HG03575 (cell line): Measurements from ENCODE around the gene INMT.

Experiments used
- ATAC-seq: cut with Tn5 transposase; IDR thresholded peaks from one replicate; pipeline ENCODE4 v1.9.1; 2021; ENCODE audit not compliant: unreplicated experiment, insufficient number of reproducible peaks, low FRiP score; ENCODE audit errors: extremely low read depth

Gene INMT

DNA sequence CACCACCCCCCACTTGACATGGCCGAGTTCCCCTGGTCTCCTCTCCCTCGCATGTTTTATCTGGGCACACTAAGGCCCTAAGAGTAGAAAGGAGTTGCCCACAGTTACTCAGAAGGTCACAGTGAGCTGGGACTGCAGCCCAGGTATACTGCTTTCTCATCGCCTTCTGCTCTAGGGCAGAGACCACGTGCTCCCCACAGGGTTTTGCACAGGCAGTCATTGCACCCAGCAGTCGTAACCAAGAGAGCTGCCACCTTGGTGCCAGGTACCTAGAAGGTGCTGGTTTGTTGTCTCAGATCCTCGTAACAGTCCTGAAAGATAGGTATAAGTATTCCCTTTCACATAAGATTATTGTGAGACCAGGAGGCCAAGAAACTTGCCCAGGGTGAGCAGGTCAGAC is 21.0 kb downstream of the INMT start:
- ATAC-seq = no peak

DNA sequence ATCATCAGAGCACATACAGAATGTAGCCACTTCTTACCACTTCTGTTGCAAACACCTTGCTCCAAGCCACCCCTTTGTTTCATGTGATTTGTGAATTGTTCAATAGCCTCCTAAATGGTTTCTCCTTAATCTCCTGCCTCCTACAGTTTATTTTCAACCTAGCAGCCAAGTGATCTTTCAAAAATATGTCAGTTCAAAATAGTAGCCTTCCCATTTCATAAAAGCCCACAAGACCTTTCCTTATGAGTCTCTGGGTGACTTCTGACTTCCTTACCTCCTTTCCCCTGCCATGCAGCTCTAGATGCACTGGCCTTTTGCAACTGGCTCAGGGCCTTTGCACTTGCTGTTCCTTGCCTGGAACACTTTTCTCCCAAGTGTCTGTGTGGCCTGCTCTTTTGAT is 24.1 kb downstream of the INMT start:
- no peak for ATAC-seq

- ATAC-seq = no peak
Observed at GRCh38 chr7:30776971-30777370, 25.0 kb downstream of the INMT start.

GRCh38 chr7:30778255-30779025 is 26.5 kb downstream of the INMT start:
- no peak for ATAC-seq

DNA sequence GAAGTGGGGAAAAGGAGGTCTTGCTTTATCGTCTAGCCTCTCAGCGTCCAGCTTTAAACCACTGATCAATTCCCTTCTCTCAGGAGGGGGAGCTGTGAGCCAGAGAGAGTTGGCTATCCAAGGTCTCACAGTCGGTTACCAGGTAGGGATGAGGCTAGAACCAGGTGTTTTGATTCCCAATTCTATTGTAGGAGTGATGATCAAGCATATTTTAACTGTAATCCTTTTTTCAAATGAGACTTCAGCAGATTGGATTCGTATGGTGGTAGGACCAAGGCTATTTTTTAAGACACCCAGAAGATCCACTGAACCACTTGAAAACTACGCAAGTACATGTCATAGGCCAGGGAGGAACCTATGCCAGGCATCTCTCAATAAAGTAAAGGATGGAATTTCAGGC is 27.6 kb downstream of the INMT start:
- ATAC-seq = no peak

GRCh38 chr7:30780941-30781340 is 29.0 kb downstream of the INMT start:
- no peak for ATAC-seq

- ATAC-seq = no peak
Observed at GRCh38 chr7:30782690-30783089, 30.8 kb downstream of the INMT start.

GRCh38 chr7:30785786-30786185 is 33.9 kb downstream of the INMT start:
- no peak for ATAC-seq

DNA sequence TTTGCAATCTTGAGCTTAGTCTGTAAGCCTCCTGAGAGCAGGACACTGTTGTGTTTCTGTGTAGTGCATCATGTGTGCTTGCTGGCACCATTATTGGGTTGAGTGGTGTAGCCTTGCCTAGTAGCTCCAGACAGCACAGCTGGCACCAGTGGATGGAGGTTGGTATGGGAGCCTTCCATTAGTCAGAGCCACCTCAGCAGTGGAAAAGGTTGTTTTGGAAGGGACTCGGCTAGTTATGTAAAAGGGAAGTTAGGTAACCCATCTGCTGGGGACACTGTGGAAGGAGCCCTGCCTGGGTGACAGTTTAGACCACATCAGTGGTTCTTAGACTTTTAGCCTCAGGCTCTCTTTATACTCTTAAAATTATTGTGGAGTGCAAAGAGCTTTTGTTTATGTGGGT is 35.6 kb downstream of the INMT start:
- no peak for ATAC-seq

DNA sequence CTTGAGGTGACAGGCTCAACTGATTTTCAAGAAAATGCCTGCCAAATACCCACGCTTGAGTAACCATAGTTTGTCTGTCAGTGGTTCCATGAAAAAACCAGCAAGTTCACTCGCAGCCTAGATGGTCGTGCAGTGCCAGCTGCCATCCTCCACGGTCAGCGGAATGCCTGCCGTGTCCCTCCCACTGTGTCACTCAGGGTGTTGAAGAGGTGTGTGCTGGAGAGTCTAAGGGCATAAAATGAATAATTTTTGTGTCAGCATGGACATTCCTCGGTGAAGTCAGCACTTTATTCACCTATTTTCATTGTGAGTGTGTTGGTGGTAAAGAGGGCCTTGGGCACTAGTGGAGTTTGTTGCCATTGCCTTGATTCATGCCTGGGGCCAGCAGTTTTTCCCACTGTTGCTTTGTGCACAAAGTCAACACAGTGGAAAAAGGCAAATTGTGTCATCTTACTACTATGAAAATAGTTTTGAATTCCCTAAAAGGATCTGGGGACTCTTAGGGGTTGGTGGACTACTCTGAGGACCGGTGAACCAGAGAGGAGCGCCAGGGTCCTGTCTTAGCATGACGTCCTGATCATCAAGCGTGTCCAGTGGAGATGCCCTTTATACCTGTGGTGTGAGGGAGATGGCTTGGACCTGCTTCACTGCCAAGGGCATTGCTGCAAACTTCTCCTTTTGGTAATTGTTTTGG is 36.9 kb downstream of the INMT start:
- ATAC-seq = no peak

GRCh38 chr7:30789334-30789711 is 37.4 kb downstream of the INMT start:
- ATAC-seq = no peak

DNA sequence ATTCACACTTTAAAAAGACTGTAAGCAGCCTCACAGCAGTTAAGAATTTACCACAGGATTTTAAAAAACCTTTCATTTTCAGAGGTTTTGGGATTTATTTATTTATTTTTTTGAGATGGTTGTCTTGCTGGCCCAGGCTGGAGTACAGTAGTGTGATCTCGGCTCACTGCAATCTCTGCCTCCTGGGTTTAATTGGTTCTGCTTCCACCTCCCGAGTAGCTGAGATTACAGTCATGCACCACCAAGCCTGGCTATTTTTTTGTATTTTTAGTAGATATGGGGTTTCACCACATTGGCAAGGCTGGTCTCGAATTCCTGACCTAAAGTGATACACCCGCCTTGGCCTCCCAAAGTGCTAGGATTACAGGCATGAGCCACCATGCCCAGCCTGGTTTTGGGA is 38.4 kb downstream of the INMT start:
- no peak for ATAC-seq

GRCh38 chr7:30791114-30791513 is 39.2 kb downstream of the INMT start:
- ATAC-seq = no peak

GRCh38 chr7:30795161-30795948 is 43.4 kb downstream of the INMT start:
- no peak for ATAC-seq

GRCh38 chr7:30796105-30796869 is 44.4 kb downstream of the INMT start:
- no peak for ATAC-seq

DNA sequence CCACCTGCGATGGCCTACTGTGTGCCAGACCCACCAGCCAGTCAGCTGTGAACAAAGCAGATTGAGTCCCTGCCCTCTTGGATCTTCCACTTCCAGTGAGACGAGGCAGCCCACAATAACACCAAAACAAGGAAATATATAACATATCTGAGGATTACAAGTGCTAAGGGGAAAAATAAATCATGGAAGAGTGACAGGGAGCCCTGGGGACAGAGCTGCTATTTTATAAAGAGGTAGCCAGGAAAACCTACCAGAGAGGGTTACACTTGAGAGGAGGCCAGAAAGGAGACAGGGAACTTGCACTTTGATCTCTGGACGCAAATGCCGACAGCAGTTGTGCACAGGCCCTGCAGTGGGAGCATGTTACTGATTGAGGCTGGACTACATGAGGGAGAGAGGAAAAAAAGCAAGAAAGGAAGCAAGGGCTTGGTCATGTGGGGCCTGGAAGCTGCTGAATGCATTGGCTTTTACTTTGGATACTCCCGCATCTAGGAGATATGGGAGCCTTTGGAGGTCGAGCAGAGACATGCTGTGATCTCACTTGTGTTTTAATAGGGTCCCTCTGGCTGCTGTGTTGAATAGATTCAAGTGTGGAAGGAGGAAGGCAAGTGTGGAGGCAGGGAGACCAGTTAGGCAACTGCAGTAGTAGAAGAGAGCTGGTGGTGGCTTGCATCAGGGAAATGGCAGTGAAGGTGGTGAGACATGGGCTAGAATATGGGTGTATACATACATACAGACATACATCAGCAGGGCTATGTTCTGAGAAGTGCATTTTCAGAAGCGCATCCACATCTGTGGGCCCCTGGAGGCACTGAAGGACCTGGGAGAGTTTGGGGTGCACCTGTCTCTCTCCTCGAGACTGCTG is 45.5 kb downstream of the INMT start:
- no peak for ATAC-seq

DNA sequence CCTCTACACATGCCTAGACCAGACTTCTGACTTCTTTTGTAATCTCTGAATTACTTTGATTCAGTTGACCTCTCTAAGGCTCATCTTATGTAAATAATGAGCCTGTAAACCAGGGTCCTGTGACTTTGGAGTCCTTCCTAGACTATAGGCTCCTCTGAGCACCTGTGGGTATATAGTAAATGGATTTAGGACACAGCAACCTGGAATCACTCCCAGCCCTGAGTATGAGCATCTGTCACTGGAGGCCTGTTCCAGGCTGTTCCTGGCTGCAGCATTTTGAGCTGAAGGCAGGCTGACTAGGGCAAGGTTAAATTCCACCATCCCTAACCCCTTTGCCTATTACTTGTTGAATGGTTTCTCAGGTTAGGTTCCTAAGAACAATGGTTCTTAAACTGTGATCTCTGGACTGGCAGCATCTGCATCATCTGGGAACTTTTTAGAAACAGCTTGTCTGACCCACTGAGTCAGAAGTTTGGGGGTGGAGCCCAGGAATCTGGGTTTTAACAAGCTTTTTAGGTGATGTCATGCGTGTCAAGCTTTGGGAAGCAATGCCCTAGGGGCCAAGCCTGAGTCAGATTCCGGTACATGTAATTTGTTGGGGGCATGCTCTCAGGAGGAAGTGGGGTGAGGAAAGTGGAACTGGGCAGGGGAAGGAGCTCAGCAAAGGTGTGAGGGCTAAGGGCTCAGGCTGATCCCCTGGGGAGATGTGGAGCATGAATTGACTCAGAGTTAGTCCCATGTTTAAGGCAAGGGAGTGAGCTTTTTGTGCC is 47.5 kb downstream of the INMT start:
- peak; percentile 76 for ATAC-seq
